NCI-H187 (cell line): ENCODE results near the gene FOXRED1.
A peak's percentile ranks its signal among the peaks of the same experiment; 100 is the strongest.
"Not testable (repeated sequence)": the region's sequence is repeated elsewhere in the genome, so short reads cannot be mapped to it uniquely, and the experiment has no call there.

Source experiments
- DNase-seq, 2 experiments: peaks; one replicate each; lab custom pipeline; 2025; lab: John Stamatoyannopoulos, UW

The FOXRED1 gene

GRCh38 chr11:126277780-126278179 is 8.8 kb downstream of the FOXRED1 start:
- no peak for DNase-seq

- DNase-seq: no peak
Observed at GRCh38 chr11:126279191-126279590, 10.2 kb downstream of the FOXRED1 start.

DNA sequence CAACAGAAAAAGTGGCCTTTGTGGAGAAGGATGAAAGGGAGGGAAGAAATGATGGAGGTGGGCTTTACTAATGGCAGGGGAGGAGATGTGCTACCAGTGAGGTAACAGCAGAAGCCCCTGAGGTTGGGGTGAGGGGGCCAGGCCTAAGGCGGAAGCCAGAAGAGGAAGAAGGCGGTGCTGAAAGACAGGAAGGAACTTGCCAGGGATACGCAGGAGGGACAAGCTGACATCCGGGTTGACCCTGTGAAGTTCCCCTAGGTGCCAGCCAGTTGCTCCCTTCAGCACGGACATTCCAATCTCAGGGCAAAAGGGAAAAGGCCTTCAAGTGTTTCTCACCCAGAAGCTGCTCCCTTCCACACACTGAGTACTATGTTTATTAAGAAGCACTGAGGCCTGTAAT is 11.6 kb downstream of the FOXRED1 start:
- no peak for DNase-seq

DNA sequence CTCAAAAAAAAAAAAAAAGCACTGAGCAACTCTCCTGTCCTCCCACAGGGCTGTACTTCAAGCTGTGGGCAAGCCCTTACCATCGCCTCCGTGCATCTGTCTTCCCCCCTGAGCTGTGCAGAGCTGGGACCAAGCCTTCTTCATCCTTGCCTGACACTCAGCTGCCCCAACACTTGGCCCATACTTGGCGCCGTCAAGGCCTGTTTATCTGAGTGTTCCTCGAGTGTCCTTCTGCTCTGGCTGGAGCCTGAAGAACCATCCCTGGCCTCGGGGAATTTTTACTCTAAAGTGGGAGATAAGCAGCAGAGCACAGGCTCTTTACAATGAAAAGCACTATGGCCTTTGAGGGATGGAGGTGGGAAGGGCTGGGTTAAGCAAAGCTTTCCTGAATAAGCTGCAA is 12.3 kb downstream of the FOXRED1 start:
- peak in 1 of 2 experiments; percentile 60 for DNase-seq

DNA sequence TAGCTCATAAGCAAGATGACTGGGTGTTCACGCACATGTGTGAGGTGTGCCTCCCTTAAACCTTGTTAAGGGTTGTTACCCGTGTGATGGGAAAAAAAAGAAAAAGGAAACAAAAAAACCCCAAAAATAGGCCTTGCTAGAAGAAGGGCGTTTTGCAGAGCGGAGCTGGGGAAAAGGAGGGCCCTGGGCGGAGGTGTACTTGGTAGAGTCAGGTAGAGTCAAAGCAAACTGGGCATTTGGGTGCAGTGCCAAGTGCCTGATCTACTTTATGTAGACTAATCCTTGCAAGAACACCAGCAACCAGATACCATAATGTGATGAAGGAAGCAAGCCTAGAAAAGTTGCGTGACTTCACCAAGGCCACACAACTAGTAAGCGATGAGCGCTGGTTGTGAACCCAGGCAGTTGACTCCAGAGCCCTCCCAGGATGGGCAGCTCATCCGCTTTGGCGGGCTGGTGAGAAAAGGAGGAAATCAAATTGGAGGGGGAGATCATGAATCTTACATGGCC is 12.8 kb downstream of the FOXRED1 start:
- DNase-seq: no peak

DNA sequence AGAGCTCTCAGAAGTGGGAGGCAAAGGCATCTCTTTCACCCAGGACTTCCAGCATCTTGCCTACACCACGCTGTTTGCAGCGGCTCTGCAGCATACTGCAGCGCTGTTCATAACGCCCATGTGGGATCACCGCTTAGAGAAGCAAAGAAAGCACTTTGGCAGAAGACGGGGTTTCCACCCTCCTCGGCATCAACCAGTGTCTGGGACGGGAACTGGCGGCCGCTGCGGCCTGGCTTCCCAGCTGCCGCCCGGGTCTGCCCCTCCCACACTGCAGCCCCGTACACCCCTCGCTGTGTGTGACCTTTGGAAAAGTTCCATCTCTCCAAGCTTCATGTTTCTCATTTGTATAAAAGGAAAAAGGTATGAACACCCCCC is 13.4 kb downstream of the FOXRED1 start:
- no peak for DNase-seq

DNA sequence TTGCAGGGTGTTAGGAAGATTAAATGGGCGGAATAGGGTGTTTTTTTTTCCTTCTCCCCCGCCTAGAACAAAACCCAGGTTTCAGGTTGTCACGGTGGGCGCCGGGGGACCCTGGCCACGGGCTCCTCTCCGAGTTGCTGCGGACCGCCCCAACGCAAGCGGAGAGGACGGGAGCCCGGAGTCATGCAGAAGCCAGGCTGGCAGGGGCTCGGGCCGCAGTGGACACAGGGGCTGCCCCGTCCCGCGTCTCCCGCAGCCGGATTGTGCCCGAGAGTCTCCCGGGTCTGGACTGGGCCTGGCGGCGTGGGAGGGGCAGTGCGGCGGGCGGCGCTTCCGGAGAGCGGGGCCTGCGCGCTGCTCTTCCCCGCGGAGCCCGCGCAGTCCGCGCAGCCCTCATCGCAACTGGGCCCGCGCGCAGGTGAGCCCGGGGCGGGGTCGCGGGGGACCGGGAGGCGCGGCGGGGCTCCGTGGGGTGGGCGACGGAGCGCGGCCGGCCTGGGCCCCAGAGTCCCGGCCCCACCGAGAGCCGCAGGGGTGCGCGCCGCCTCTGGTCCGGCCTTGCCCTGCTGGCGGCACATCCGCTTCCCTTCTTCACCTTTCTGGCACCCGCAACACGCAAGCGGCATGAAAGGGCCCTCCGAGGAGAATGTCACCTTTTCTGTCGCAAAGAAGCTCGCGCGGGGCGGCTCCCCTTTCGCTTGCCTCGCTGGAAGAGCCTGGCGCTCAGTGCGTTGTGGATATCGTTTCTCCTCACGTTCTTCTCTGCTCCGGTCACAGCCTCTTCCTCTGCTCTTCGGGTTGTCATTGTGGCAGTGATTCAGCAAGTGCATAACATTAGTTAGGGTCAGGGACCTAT is 14.0 kb downstream of the FOXRED1 start, which contains the start of gene TIRAP:
Gene TIRAP (plus strand): TSS at position 358 of the 856 bp plus-strand sequence. CDS start 7,802 bp downstream, outside the sequence.
- peak in 1 of 2 experiments; percentile 8 for DNase-seq

DNA sequence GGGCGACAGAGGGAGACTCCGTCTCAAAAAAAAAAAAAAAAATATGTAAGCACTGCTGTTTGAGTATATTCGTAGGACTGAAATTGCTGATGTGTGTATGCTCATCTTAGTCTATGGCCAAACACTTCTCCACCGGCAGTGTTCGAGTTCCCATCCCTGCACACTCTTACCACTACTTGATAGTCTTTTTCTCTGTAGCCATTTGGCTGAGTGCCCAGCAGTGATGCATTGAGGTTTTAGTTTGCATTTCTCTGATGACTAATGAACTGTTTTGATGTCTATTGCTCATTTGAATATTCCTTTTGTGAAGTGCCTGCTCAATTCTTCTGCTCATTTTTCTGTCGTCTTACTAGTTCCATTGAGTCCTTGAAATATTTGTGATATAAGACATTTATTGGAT is 15.9 kb downstream of the FOXRED1 start:
- peak; percentile 28 to 55 for DNase-seq

DNA sequence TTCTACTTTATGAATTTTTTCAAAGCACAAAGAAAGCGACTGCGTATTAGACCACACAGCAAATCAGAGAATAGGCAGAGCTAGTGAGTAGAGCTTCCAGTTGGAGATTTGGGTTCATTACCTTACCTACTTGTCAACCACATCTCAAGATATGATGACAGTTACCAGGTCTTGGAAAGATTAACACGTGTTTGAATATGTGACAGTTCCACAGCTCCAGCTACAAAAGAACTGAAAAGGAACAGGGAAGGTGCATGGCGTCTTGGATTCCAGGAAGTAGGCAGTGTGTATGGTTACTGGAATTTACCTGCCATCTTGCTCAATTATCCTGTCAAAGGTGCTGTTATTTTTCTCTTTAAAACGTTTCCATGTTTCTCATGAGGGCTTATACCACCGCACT is 19.3 kb downstream of the FOXRED1 start:
- DNase-seq: no peak

DNA sequence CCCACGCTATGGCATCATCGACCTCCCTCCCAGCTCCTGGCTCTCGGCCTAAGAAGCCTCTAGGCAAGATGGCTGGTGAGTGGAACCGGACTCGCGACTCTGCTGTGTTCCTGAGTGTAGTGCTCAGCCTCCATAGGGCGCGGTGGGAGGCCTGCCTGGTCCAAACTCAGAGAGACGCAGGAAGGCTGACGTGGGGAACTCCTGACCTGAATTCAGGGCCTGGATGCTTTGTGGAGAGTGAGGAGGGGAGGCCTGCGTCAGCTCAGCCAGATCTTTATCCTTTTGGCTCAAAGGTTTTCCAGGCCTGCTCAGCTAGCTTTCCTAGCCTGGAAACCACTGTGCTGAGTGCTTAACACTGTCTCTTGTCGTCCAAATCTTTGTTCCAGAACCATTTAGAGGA is 21.9 kb downstream of the FOXRED1 start:
- DNase-seq: no peak

- no peak for DNase-seq
Observed at GRCh38 chr11:126293726-126294125, 24.8 kb downstream of the FOXRED1 start.

GRCh38 chr11:126297004-126297403 is 28.1 kb downstream of the FOXRED1 start:
- DNase-seq: no peak

GRCh38 chr11:126303623-126304456 is 34.9 kb downstream of the FOXRED1 start, which contains the start of gene DCPS:
Gene DCPS (plus strand): TSS chr11:126304060. CDS start chr11:126304081, 21 bp downstream.
- DNase-seq: peak; percentile 76 to 98

GRCh38 chr11:126304457-126305075 is 35.6 kb downstream of the FOXRED1 start:
- no peak for DNase-seq

DNA sequence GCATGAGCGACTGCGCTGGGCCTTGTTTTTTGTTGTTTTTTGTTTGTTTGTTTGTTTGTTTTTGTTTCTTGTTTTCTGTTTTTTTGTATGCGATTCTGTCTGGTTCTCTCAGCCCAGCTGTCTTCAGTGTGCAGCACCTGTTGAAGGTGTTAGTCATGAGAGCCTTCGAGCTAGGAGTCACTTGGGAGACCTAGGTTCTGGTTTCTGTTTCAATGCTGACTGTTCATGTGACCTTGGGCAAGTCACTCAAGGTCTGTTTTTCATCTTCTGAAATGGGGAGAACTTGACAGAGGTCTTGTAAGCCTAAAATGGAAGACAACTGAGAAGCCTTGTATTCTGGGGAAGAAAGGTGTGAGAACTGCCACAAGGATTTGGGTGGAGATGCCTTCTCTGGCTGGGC is 36.7 kb downstream of the FOXRED1 start:
- DNase-seq: no peak

- DNase-seq: no peak
Observed at GRCh38 chr11:126307706-126308105, 38.8 kb downstream of the FOXRED1 start.

DNA sequence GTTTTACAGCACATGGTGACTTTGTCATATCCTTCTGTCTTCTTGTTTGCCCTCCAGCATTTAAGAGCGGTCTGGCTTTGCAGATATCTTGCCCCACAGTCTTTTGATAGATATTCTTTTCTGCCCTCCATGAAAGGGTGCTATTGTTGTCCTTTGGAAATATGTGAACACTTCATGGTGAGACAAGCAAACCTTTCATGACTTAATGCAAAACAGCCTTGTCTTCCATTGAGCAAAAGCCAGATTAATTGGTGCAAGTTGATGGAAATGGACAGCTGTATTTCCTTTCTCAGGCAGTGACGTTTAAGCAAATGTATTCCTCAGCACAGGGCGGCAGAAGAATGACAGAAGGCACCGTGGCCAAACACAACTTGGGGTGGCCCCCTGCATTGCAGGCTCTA is 39.3 kb downstream of the FOXRED1 start:
- DNase-seq: no peak

DNA sequence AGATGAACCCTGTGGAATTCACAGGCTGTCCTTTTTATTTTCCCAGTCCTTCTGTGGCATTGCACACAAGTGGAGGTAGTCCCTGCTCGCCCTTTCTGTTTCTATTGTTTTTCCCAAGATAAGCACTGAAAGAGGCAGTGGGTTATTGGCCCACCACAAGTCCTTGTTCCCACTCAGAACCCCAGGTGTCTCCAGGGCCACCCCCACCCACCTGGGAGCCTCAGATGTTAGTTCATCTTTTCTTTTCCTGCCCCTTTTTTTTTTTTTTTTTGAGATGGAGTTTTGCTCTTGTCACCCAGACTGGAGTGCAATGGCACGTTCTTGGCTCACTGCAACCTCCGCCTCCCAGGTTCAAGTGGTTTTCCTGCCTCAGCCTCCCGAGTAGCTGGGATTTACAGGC is 39.8 kb downstream of the FOXRED1 start:
- not testable (repeated sequence) for DNase-seq

DNA sequence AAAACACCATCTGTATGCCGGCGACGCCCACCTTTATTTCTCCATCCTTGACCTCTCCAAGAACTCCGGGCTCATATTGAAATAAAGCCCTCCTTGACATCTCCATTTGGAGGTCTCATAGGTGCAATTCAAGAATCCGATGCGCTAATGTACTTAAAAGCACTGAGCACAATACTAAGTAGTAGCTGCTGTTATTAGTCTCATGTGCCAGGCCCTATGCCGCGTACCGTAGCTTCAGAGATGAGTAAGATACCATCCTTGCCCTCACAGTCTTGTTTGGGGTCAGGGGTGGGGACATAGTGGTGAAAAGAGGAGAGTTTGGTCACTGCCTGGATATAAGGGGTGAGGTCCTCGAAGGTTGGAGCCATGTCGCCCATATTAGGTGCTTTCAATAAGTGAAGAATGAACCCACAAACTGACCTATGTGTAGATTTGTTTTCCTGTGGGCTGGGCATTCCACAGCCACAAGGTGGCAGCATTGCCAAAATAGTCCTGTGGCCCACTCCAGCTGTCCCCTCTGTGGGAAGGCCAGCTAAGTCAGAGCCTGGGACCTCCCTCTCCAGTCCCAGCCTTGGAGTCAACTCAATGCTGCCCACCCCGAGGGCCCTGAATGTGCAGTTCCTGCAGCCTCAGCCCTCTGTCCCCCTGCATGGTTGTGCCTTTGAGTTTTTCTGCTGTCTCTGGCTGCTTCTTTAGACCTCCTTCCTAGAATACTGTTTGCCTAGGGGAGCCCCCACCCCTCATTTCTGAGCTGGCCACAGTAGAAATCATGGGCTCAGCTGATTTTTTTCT is 41.4 kb downstream of the FOXRED1 start:
- peak in 1 of 2 experiments; percentile 21 for DNase-seq

- no peak for DNase-seq
Observed at GRCh38 chr11:126310992-126311310, 42.0 kb downstream of the FOXRED1 start.
